HG03354 (cell line): Measurements from ENCODE around the gene SLC7A7.
"Not testable (repeated sequence)": the region's sequence is repeated elsewhere in the genome, so short reads cannot be mapped to it uniquely, and the experiment has no call there.

ENCODE experiments used
- ATAC-seq: cut with Tn5 transposase; IDR thresholded peaks from one replicate; pipeline ENCODE4 v1.9.1; 2021; ENCODE audit warnings: mild to moderate bottlenecking; ENCODE audit not compliant: unreplicated experiment, poor library complexity, severe bottlenecking

The SLC7A7 gene

GRCh38 chr14:22822571-22823098, 7.4 kb upstream of the SLC7A7 start:
- peak; percentile 44 for ATAC-seq

GRCh38 chr14:22822016-22822570, 6.9 kb upstream of the SLC7A7 start:
- ATAC-seq, result no peak

GRCh38 chr14:22821193-22822015, 6.2 kb upstream of the SLC7A7 start:
- no peak for ATAC-seq

DNA sequence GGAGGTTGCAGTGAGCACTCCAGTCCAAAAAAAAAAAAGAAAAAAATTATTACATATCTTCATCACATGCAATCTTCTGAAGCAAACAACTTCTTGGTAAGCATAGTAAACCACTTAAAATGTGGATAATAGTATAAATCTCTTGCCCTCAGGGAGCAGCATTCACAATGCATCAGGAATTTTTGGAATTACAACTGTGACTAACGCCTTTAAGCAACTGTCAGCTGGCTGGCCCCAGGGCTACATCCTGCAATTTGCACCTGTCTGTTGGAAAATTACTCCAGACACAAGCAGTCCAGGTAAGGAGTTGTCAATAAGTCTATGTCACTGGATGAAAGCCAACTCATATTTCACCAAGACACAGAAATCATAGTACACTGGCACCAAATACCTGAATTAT, 5.5 kb upstream of the SLC7A7 start:
- no peak for ATAC-seq

GRCh38 chr14:22819151-22819988, 4.1 kb upstream of the SLC7A7 start:
- peak; percentile 55 for ATAC-seq

DNA sequence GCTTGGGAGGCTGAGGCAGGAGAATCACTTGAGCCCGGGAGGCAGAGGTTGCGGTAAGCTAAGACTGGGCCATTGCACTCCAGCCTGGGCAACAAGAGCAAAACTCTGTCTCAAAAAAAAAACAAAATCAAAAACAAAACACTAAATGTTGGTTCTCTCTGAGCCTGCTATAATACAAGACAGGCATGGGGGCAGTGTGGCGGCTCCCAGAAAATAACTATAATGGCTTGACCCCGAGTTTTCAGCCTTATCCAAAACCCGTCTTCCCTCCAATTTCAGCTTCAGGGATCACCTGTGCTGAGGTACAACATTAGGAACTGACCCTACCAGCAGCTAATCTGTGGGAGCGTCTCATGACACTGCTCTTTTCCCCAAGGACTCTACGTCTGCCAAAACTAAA, 862 bp downstream of the SLC7A7 start:
- no peak for ATAC-seq

GRCh38 chr14:22813145-22813544, 2.1 kb downstream of the SLC7A7 start:
- ATAC-seq, result no peak

- ATAC-seq, result no peak
These were observed 2.5 kb downstream of the SLC7A7 start for GRCh38 chr14:22812744-22813143.

GRCh38 chr14:22811722-22812121, 3.5 kb downstream of the SLC7A7 start:
- ATAC-seq, result no peak

GRCh38 chr14:22808388-22809209, 6.6 kb downstream of the SLC7A7 start:
- no peak for ATAC-seq

DNA sequence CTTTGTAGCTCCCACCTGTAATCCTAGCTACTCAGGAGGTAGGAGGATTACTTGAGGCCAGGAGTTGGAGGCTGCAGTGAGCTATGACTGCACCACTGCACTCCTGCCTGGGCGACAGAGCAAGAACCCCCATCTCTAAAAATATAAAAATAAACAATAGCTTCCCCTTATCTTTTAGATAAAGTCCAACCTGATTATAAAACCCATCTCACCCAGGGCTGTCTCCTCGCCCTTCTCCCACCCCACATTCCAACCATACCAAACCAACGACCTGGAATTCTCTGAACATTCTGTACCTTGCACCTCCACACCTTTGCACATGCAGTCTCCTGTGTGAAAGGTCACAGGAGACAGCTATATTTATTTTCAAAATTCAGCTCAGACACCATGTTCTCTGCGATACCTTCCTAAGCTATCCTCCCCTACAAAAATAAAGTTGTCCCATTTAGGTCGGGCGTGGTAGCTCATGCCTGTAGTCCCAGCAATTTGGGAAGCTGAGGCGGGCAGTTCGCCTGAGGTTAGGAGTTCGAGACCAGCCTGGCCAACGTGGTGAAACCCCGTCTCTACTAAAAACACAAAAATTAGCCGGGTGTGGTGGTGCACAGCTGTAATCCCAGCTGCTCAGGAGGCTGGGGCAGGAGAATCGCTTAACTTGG, 7.7 kb downstream of the SLC7A7 start:
- ATAC-seq, result no peak

DNA sequence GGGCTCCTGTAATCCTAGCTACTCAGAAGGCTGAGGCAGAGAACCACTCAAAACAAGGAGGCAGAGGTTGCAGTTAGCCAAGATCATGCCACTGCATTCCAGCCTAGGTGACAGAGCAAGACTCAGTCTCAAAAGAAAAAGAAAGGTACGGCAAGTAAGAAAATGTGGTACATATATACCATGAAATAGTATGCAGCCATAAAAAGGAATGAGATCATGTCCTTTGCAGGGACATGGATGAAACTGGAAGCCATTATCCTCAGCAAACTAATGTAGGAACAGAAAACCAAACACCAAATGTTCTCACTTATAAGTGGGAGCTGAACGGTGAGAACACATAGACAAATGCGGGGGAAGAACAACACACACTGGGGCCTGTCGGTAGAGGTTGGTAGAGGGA, 10.0 kb downstream of the SLC7A7 start:
- ATAC-seq, result not testable (repeated sequence)

DNA sequence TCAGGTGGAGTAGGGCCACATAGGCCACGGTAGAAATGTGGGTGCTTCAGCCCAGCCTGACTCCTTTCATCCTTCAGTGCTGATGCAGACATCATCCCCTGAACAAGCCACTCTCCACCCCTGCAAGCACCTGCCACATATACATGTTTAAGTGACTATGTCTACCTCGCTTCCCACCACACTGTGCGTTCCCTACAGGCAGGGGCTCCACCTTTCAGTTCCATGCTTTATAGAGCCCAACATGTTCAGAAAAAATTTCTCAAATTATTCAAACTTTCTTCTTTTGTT, 11.6 kb downstream of the SLC7A7 start:
- ATAC-seq, result peak; percentile 50

DNA sequence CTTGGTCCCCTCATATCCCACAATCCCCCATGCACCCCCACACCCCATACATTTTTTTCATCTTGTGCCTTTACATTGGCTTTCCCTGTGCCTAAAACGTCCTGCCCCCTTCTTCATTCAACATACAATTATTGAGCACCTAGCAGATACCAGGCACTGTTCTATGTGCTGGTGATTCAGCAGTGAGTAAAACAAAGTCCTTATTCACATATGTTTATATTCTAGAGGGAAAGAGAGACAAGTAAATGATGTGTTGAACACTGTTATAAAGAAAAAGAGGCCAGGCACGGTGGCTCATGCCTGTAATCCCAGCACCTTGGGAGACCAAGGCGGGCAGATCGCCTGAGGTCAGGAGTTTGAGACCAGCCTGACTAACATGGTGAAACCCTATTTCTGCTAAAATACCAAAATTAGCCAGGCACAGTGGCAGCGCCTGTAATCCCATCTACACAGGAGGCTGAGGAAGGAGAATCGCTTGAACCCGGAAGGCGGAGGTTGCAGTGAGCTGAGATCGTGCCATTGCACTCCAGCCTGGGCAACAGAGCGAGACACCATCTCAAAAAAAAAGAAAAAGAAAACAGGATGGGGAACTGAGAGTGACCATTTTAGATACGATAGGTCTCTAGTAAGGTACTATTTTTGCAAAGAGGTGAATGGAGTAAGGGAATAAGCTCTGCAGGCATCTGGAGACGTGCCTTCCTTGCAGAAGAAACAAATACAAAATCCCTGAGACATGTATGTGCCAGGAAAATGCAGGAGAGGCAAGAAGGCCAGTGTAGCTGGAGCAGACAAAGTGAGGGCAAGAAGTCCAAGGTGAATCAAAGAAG, 12.2 kb downstream of the SLC7A7 start:
- ATAC-seq, result peak; percentile 71

DNA sequence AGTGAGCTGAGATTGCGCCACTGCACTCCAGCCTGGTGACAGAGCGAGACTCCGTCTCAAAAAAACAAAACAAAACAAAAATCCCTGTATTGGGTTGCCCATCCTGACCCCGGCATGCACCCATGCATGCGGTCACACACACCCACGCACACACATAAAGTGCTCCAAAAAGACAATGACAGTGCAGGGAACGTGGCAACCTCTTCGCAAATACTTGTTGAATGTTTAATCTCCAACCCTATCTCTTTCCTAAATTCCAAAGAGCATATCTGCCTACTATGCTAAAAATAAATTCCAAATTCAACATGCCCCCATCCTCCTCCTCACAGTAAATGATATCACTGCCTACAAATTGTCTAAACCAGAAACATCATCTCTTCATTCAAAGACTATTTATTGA, 13.5 kb downstream of the SLC7A7 start:
- no peak for ATAC-seq

DNA sequence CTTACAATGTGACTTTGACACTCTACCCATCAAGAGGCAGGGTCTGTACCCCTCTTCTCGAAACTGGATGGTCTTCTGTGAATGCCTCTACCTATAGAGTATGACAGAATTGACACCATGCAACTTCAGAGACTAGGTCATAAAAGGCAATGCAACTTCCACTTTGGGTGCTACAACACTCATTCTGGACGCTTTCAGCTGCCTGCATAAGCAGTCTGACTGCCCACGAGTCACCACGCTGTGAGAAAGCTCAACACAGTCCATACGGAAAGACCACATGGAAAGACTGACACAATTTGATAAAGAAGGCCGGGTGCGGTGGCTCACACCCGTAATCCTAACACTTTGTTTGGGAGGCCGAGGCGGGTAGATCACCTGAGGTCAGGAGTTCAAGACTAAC, 14.9 kb downstream of the SLC7A7 start:
- ATAC-seq, result no peak

DNA sequence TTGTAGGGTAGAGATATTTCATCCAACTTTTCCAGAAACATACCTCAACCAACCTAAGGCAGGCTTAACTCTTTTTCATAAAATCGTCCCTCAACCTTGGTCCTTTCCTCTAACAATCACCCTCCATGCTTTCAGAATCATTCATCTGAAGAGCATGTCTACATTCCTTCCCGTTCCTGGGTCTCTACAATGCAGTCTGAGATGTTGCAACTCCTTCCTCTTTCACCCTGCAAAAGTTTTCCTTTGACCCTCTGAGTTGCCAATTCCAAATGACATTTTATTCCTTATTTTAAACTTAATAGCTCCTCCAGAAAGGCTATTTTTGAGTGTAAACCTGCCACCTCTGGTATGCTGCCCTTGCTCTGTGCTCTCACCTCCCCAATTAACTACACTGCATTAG, 16.7 kb downstream of the SLC7A7 start:
- no peak for ATAC-seq
